Breast epithelium (tissue), 4 donors: ENCODE data around the gene CCDC85C. TPM values are rescaled to one million over a fixed set of nuclear protein-coding genes. Genes with fewer than 3 reads are reported as not detected.

ENCODE experiments used
- DNase-seq, 2 donors: peaks; one replicate each; pipeline ENCODE4 v3.0.0-alpha.2; 2019; ENCODE audit warnings: low spot score in 2 of 2
- H3K27ac ChIP-seq, 2 donors: fragments of 200-600 bp; sonication (generic) in 1 of 2; one replicate each; pipeline ENCODE4 v1.5.1; 2016 to 2019; ENCODE audit warnings: mild to moderate bottlenecking in 1 of 2
- H3K27me3 ChIP-seq, 2 donors: fragments of 200-600 bp; sonication (generic) in 1 of 2; one replicate each; pipeline versions ENCODE4 v1.5.1 to v1.6.0; 2017 to 2019; ENCODE audit warnings: control low read depth in 1 of 2, mild to moderate bottlenecking in 1 of 2
- H3K36me3 ChIP-seq: fragments of 200-600 bp; one replicate; pipeline ENCODE4 v1.5.1; 2019
- H3K4me1 ChIP-seq, 2 donors: fragments of 200-600 bp; sonication (generic); one replicate each; pipeline ENCODE4 v1.5.1; 2016 to 2019; ENCODE audit warnings: control low read depth in 1 of 2
- H3K4me3 ChIP-seq, 3 donors: fragments of 200-600 bp; sonication (generic); 1 replicate in 2 of 3; 2 replicates in 1 of 3; pipeline ENCODE4 v1.5.1; 2016 to 2019; ENCODE audit warnings: mild to moderate bottlenecking in 3 of 3, moderate library complexity in 2 of 3
- H3K9me3 ChIP-seq, 2 donors: fragments of 200-600 bp; sonication (generic) in 1 of 2; one replicate each; pipeline ENCODE4 v1.5.1; 2016 to 2019; ENCODE audit warnings: control low read depth in 1 of 2
- POLR2A ChIP-seq: fragments of 450-650 bp; IDR thresholded peaks from one replicate; pipeline ENCODE4 v1.6.1; 2016; ENCODE audit warnings: antibody characterized with exemption, mild to moderate bottlenecking, moderate library complexity
- POLR2AphosphoS5 ChIP-seq, 3 donors: sonication (generic); formaldehyde crosslinking; IDR thresholded peaks; one replicate each; pipeline ENCODE4 v1.6.1; 2017; ENCODE audit warnings: antibody characterized with exemption in 3 of 3
- intact Hi-C: fragments of 100-400 bp; cut with DNase I; formaldehyde crosslinking; loops from one replicate; pipeline ENCODE4 v1.15.1; 2023; ENCODE audit warnings: low total_unique reads
- total RNA-seq, 3 donors: library from RNA; depleted of rRNA; stranded (reverse); fragments of >200 nt; gene quantifications; one replicate each; pipeline ENCODE4 v1.1.0, GENCODE V29; 2016
- TF ChIP-seq, protein P1 (sequence below), 3 donors: fragments of 450-650 bp; IDR thresholded peaks; one replicate each; pipeline ENCODE4 v1.5.1; 2016 to 2017; ENCODE audit warnings: antibody characterized with exemption in 3 of 3, mild to moderate bottlenecking in 3 of 3, moderate library complexity in 3 of 3

Gene CCDC85C
- total RNA-seq, 3 donors from 2014 or later: 1.3 to 8.3 (median 4.3) TPM

DNA sequence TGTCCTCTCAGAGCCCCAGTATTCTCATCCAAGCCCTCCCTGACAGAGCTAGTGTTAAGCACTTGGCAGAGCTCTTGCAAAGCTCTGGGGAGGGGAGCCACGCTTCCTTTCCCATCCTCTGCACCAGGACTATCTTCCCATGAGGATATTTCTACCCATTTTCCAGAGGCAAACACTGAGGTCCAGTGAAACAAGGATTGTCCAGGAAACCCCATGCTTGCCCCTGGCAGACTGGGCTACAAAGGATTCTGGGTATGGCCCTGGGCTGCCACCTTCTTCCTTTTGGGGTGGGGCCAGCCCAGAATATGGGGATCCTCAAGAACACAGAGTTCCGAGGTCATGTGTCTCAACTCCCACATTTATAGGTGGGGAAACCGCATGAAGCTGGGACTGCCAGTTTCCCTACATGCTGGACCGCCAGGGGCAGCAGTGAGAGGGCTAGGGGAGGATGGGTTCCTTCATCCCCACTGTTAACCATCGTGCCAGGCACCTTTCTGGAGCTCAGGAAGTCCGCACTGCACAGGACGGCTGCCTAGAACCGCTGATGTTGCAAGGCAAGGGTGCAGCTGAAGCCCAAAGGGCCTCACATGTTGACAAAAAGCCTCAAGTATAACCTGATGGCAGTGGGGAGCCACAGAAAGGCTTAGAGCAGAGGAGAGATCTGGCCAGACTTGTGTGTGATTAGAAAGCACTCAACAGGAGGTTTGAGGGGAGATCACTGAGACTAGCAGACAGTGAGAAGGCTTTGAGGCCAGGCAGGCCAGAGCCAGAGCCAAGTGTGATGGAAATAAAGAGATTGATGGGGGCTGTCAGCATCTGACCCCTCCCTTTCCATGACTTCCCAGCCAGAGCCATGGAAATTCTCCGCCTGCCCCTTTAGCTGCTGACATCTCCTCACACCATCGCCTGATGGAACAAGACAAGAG lies 5.5 kb upstream of the CCDC85C start:
- Histone ChIP-seq H3K27ac (no peak overlapping the region), H3K4me1 (no peaks in the 10 kb centered on the region), H3K9me3 (no peaks in the 10 kb centered on the region), H3K4me3 (no peak overlapping the region), H3K27me3 (no peaks in the 10 kb centered on the region), H3K36me3 (no peaks in the 10 kb centered on the region)
- TF ChIP-seq POLR2A: no peak
- TF ChIP-seq, protein P1, sequence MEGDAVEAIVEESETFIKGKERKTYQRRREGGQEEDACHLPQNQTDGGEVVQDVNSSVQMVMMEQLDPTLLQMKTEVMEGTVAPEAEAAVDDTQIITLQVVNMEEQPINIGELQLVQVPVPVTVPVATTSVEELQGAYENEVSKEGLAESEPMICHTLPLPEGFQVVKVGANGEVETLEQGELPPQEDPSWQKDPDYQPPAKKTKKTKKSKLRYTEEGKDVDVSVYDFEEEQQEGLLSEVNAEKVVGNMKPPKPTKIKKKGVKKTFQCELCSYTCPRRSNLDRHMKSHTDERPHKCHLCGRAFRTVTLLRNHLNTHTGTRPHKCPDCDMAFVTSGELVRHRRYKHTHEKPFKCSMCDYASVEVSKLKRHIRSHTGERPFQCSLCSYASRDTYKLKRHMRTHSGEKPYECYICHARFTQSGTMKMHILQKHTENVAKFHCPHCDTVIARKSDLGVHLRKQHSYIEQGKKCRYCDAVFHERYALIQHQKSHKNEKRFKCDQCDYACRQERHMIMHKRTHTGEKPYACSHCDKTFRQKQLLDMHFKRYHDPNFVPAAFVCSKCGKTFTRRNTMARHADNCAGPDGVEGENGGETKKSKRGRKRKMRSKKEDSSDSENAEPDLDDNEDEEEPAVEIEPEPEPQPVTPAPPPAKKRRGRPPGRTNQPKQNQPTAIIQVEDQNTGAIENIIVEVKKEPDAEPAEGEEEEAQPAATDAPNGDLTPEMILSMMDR (IDR thresholded peaks at IDR 0.05): no peak
- intact Hi-C loops: no loop called here
- DNase-seq: no peak

DNA sequence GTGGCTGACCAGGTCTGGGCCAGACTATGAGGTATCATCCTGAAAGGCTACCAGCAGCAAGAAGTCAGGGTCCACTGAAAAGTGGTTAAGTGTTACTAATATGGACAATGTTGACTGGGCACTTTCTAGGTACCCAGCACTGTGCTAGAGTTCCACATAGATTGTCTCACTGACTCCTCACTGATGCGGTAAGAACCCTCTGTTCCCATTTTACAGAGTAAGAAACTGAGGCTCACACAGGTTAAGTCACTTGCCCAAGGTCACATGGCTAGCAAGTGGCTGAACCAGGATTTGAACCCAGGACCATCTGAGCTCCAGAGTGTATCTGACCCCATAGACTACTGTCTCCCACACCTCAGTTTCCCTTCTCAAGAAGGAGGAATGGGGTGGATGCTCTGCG lies 4.6 kb upstream of the CCDC85C start:
- TF ChIP-seq, protein P1 (IDR thresholded peaks at IDR 0.05): no peak
- no peak for TF ChIP-seq POLR2A
- no peak for TF ChIP-seq POLR2AphosphoS5 (IDR thresholded peaks at IDR 0.05)
- intact Hi-C loops: no loop called here

DNA sequence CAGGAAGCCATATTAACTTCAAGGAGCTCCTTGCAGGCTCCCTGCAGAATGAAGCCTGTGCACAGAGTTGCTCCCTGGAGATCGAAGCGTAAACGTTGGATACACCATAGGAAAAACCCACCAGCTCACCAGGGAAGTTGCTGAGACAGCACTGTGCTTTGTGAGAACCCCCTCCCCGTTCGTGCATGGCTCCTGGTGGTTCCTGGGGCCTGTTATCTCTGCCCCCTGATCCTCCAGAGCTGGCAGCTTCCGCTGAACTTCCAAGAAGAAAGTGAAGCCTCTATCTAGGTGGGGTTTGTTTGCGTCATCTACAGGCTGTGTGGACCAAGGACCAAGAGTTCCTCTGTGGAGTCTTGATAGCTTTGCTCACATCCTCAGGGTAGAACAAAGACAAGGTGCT lies 2.4 kb upstream of the CCDC85C start:
- H3K27ac ChIP-seq: no peak overlapping the region
- TF ChIP-seq, protein P1 (IDR thresholded peaks at IDR 0.05): no peak
- TF ChIP-seq POLR2A: no peak
- TF ChIP-seq POLR2AphosphoS5 (IDR thresholded peaks at IDR 0.05): no peak
- intact Hi-C loops: no loop called here
- DNase-seq: no peak
- H3K27me3 ChIP-seq: no peaks in the 10 kb centered on the region
- peaks cover 6 to 14% of the 10 kb centered on the region in 2 donors for H3K4me1 ChIP-seq
- no peaks in the 10 kb centered on the region for H3K36me3 ChIP-seq
- no peak overlapping the region for H3K4me3 ChIP-seq
- H3K9me3 ChIP-seq: no peaks in the 10 kb centered on the region

More for the DNA sequence above, 4.6 kb upstream of the CCDC85C start:
- Histone ChIP-seq H3K36me3 (no peaks in the 10 kb centered on the region), H3K4me3 (no peak overlapping the region), H3K9me3 (no peaks in the 10 kb centered on the region), H3K27ac (no peak overlapping the region), H3K27me3 (no peaks in the 10 kb centered on the region), H3K4me1 (no peaks in the 10 kb centered on the region)
- DNase-seq: no peak

DNA sequence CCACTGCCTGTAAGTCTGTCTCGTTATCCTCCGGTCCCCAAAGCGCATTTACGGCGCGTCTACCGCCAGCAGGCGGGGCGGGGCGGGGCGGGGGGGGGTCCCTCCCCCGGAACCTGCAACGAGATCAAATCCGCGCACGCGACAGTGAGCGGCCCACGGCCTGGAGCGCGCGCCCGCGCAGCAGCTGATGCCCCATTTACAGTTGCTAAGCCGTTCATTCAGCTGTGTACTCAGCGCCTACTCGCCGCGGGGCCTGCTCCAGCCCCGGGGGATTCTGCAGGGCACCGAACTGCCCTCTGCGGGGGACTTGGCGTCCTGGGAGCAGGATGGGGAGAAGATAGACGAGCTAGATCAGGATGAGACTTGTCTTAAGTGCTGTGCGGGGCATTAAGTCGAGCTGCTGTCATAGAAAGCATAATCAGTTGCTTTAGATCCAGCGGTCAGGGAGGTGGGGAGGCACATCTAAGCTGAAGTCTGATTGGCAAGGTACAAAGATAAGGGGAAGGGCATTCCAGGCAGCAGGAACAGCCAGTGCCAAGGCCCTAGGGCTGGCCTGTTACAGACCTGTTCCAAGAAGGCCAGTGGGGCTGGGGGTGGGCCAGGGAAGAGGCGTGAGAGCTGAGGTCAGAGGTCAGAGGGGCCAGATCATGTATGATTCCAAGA lies 1.4 kb upstream of the CCDC85C start:
- TF ChIP-seq POLR2AphosphoS5 (IDR thresholded peaks at IDR 0.05) (no peak), POLR2A (no peak)
- TF ChIP-seq, protein P1 (IDR thresholded peaks at IDR 0.05): no peak
- H3K4me3 ChIP-seq: peak overlapping the region; percentile 76 to 88 (median 77)
- peak in 1 of 2 donors; percentile 50 for DNase-seq
- intact Hi-C loops: no loop called here
- peaks cover 6 to 14% of the 10 kb centered on the region in 2 donors for H3K4me1 ChIP-seq
- H3K27me3 ChIP-seq: no peaks in the 10 kb centered on the region
- H3K27ac ChIP-seq: peak overlapping the region; percentile 89 to 94
- H3K36me3 ChIP-seq: no peaks in the 10 kb centered on the region
- no peaks in the 10 kb centered on the region for H3K9me3 ChIP-seq
